Suprapubic skin (tissue), 4 donors: ENCODE data around the gene DCTN2.

Experiments
- EP300 ChIP-seq: sonication (generic); formaldehyde crosslinking; IDR thresholded peaks from one replicate; pipeline ENCODE4 v1.6.1; 2017; ENCODE audit warnings: antibody characterized with exemption
- POLR2A ChIP-seq, 2 donors: fragments of 450-650 bp; IDR thresholded peaks; one replicate each; pipeline ENCODE4 v1.6.1; 2017; ENCODE audit warnings: antibody characterized with exemption in 2 of 2, mild to moderate bottlenecking in 2 of 2, moderate library complexity in 2 of 2
- POLR2AphosphoS5 ChIP-seq, 3 donors: sonication (generic); formaldehyde crosslinking; IDR thresholded peaks; one replicate each; pipeline ENCODE4 v1.6.1; 2017; ENCODE audit warnings: antibody characterized with exemption in 3 of 3
- TF ChIP-seq, protein P1 (sequence below), 2 donors: fragments of 200-600 bp in 1 of 2; fragments of 450-650 bp in 1 of 2; sonication (generic) in 1 of 2; IDR thresholded peaks; one replicate each; pipeline ENCODE4 v1.5.1; 2016 to 2019; ENCODE audit warnings: antibody characterized with exemption in 2 of 2, mild to moderate bottlenecking in 1 of 2, moderate library complexity in 1 of 2

DNA sequence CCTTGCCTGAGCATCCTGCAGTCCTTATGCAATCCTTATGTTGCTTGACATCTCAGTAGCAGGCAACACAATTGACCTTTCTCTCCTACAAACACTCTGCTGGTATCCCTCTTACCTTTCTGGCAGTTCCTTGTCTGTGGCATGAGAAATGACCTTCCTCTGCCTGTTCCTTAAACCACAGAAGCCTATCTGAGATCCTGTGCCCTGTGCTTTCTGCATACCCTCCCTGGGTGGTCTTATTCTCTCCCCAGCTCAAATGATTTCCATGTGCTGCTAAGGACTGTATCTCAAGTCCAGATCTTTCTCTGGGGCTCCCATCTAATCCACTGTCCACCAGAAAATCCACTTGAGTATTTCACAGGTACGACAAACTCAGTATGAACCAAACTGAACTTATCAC, 65.3 kb downstream of the DCTN2 start:
- TF ChIP-seq, protein P1, sequence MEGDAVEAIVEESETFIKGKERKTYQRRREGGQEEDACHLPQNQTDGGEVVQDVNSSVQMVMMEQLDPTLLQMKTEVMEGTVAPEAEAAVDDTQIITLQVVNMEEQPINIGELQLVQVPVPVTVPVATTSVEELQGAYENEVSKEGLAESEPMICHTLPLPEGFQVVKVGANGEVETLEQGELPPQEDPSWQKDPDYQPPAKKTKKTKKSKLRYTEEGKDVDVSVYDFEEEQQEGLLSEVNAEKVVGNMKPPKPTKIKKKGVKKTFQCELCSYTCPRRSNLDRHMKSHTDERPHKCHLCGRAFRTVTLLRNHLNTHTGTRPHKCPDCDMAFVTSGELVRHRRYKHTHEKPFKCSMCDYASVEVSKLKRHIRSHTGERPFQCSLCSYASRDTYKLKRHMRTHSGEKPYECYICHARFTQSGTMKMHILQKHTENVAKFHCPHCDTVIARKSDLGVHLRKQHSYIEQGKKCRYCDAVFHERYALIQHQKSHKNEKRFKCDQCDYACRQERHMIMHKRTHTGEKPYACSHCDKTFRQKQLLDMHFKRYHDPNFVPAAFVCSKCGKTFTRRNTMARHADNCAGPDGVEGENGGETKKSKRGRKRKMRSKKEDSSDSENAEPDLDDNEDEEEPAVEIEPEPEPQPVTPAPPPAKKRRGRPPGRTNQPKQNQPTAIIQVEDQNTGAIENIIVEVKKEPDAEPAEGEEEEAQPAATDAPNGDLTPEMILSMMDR (IDR thresholded peaks at IDR 0.05), result no peak
- TF ChIP-seq EP300, result no peak
- no peak for TF ChIP-seq POLR2A (IDR thresholded peaks at IDR 0.05)
- TF ChIP-seq POLR2AphosphoS5 (IDR thresholded peaks at IDR 0.05), result no peak
